Islet of Langerhans (tissue), 1 donor: ENCODE results near the gene NELFB.

Experiments used
- FAIRE-seq: peaks from one replicate; lab custom pipeline; 2011; peaks lifted over from hg19 to GRCh38; lab: Jason Lieb, UNC

NELFB gene

DNA sequence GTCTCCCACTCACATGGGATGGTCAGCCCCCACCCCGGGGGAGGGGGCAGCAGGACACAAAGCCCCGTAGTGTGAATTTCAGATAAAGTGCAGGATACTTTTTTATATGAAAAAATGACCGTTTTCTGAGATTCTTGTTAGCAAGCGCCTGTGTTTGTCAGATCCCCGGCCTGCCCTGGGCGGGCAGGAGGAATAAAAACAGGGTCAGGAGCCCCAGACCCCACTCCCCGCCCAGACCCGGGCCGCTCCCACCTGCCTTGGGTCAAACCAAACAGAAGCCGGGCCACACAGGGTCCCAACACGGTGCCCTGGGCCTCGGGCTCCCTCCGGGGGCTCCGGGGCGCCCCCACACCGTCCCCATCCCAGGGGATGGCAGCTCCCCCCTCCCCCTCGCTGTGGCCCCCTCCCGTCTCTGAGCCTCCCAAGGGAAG lies 60.5 kb downstream of the NELFB start:
- no peak for FAIRE-seq

DNA sequence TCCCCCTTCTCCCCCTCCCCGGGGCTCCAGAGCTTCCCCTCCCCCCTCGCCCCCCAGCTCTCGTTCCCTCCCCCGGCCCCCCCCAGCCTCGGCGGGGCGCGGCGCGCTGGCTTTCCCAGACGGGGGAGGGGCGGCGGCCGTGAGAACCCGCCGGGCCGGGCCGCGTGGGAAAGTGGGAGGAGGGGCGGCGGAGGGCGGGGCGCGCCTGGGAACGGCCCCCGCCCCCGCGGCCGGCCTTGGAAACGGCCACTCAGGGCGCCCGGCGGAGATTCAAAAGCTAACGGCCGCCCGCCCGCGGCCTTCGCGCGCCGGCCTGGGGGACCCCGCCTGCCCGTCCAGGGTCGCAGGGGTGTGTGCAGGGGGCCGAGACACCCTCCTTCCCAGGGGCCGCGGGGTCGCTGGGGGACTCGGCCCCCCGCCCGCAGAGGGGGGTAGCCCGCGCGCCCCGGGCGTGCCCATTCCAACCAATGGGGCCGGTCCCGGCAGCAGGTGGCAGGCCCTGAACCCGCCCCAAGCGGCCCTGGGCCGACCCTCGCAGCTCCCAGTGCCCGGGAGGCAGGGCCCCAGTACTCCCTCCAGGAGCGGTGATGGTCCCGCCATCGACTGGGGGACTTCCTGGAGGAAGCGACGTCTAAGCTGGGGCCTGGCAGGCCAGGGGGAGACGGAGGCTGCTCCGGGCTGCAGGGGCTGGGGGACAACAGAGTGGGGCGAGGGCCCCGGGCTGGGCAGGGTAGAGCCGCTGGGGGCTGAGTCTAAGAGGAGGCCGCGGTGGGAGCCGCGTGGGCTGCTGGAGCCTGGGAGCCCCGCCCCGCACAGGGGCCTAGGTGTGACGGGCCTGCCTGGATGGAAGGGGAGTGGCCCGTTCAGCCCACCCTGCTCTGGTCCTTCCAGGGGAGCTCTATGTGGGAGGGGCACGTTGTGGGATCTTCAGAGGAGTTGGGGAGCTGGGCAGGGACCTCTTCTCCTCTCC lies 61.2 kb downstream of the NELFB start:
- no peak for FAIRE-seq

DNA sequence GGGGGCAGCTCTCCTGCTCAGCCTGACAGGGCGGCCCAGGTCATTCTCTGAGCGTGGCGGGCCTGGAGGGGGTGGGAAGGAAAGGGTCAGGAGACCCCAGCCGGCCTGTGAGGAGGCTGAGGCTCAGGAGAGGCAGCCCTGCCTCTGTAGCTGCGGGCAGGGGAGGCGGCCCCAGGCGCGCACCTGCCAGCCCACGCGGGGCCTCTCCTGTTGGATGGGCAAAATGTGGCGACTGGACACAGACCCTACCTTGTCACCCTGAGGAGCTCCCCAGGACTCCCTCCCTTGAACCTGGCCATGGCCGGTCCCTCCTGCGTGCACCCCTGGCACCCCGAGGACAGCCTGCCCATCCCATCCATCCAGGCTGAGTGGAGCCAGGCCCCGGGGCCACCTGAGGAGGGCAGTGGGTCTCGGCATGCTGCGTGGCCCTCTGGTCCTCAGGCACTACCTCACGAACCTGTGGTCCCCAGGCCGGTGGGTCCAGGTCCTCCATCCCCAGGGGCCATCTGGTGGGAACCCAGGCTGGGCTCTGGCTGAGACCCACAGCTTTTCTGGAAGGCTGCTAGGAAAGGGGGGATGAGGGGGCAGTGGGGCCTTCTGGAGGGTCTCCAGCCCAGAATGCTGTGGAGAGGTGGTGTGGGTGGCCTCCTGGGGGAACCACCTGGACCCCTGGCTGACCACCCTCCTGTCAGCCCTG lies 62.0 kb downstream of the NELFB start:
- FAIRE-seq = no peak

DNA sequence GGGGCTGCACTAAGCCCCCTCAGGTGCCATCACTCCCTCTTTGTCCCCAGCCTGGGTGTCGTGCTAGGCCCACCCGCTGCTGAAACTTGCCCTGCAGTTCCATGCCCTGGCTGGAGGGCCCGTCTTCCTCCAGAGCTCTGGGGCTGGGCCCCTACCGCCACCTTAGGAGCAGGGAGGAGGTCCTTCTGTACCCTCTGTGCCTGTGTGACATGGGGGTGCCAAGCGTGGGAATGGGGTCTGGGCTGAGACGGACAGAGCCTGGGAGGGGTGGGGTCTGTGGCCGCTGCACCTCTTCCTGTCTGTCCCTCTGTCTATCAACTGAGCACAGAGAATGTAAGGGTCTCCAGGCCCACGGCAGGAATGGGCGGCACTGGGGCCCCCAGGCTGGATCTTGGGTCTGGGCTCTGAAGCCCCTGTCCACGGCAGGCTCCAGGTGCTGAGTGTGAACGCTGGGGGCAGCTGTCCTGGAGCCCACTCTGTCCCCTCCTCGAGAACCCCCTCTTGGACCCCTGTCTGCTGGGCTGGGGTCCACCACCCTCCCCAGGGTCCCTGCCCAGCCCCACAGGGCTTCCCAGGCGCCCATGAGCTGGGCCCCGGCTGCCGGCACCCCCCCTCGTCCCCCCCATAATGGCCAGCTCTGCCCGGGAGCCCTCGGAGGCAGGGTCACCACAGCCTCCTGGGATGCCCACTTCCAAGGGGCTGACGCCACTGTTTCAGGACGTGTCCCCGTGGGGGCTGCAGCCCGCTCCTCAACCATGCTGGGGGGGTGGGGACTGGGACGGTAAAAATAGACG lies 62.8 kb downstream of the NELFB start:
- no peak for FAIRE-seq

DNA sequence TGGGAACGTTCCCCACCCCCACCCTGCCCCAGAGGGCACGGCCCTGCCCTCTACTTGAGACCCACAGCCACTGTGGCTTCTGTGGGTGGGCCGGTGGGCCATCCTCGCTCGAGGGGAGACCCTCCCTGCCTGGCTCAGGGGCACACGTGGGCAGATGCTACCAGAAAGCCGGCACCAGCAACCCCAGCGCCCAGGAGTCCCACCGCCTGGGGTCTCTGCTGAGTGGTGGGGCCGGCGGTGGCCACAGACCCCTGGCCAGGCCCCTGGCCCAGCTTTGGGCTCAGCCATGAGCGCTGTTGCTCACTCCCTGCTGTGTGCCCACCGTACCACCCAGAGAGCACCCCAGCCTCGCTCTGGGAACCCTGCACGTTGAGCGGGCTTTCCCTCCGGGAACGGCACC lies 63.5 kb downstream of the NELFB start:
- no peak for FAIRE-seq

DNA sequence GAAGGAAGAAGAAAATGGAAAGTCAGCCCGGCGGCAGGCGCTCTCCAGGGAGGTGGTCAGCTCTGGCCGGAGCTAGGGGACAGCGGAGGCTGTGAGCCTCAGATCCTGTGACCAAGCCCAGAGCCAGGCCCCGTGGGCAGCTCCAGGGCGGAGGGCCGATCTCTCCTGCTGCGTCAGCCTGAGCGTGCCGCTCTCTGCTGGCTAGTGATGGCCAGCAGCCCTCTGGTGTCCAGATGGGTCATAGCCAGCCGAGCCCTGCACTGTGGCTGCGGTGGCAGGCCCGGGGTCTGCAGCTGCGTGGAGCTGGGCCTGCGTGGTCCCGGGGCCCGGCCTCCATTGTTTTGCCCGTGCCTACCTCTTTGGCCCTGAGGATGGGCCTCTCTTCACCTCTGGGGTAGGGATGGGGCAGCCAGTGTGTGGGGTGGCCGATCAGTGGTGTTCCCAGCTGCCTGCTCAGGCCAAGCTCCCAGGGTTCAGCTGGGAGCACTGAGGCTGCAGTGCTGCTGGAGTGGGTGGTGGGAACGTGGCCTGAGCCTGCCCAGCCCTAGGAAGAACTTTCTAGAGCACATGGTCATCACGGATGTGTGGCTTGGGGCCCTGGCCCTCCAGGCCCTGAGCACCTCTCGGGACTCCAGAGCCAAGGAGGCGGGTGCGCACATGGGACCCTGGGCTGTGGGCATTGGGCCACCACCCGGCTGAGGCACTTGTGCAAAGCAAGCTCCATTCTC lies 64.0 kb downstream of the NELFB start:
- no peak for FAIRE-seq

DNA sequence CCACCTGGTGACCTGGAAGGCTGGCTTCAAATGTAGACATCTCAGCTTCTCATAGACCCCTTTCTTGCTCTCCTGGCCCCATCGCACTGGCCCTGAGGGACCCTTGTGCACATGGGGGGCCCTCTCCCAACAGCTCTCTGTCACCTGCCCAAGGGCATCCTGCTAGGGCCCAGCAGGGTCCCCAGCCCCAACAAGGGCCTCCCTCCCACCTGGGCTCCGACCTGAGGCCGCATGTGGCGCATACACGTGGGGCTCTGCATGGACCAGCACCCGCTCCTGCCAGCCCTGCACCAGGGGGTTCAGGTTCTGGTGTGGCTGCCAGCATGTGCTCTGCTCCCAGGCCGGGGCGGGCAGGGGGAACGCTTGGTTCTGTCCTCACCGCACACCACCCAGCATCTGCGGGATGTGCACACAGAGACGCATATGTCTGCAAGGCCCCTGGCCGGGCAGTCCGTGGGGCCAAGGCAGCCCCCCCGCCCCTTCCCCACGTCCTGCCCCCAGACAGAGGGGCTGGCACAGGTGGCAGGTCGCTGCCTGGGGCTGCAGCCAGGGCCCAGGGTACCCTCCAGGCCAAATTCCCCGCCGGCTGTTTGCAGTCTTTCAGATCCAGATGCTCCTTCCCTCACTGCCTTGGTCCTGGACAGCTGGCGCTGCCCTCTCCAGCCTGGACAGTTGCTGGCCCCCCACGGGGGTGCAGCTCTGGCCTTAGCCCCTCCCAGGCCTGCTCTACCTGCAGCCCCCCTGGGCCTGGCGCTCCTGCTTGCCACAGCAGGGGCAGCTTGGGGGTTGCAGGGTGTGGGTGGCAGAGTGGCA lies 64.8 kb downstream of the NELFB start:
- no peak for FAIRE-seq

DNA sequence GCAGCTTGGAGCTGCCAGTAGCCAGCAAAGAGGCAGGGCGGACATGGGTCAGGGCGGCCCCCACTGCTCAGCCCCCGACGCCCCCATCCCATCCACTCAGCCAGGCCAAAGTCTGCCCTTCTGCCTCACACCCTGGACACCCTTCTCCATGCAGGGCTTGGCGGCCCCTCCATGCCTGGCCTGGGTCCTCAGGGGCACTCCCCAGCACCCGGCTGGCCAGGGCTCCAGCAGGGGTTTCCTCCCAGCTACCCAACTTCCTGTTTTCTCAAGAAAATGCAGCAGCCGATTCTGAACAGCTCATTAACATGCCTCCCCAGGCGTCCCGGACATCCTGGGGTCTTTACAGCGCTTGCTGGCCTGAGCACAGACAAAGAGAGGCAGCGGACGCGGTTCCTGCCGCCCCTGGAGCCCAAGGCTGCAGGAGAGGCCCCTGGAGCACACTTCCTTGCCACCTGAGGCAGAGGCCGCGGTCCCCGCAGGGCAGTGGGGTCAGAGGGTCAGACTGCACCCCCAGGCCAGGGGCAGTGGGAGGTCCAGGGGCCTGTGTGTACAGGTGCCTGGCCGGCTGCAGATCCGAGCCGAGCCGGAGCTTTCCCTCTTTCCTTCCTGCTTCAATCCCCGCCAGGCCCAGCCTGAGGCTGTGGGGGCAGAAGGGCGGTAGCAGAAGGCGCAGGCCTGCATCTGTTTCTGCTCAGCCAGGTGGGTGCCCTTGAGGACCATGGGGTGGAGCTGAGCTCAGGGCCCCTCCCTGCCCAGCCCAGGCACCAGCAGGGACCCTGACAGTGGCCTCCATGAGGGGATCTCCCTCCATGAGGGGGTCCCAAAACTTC lies 65.6 kb downstream of the NELFB start:
- FAIRE-seq = no peak

DNA sequence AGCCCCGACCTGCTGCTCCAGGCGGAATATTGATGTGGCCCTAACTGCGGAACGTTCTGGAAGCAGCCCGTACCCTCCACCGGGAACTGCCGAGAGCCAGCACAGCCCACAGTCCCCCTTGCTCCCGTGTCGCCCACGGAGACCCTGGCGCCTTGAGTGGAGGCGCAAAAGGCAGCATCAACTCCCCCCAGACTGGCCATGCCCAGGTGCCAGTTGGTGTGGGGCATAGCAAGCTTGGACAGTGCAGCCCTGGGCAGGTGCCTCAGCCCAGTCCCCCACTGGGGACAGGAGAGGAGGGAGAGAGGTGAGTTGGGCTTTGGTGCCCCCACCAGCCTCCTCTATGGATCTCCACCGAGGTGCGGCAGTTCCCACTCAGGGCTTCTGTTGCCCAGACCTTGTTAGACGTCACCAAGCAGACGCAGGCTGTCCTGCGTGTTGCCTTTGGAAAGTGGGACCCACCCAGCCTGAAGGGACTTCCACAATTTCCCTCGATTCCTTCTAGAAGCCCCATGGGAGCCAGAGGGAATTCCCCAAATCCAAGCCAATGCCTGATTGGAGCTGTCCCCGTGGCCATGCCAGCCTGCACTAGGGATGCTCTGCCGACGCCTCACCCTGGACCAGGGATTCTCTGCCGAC lies 66.7 kb downstream of the NELFB start:
- no peak for FAIRE-seq
